ENCODE results near the gene WDR83.
"Not testable (repeated sequence)": the region's sequence is repeated elsewhere in the genome, so short reads cannot be mapped to it uniquely, and the experiment has no call there.

Gene WDR83

DNA sequence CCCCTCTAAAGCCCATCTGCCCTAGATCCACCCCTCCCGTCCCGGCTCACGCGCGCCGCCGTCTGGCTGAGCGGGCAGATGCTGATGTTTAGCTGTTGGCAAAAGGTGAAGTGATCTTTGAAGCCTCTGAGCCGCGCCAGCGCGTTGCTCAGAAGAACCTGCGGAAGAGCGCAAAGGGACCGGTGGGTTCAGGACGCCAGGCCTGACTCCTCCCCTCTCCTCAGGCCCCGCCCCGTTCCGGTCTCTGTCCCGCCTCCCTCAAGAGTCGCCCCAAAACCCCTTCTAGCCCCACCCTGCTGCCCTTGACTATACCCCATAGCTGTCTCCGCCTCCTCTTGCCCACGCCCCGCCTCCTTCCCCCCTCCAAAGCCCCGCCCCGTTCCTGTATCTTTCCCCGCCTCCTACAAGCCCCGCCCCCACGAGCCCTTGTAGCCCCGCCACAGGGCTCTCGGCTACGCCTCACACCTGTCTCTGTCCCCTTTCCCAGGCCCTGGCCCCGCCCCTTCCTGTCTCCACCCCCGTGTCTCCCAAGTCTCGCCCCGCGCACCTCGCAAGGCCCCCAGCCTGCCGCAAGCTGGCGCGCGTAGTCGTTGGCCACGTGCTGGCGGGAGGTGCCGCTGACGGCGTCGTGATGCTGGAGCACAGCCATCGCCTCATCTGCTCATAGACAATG lies 9.6 kb upstream of the WDR83 start:
- no peak for DNase-seq

DNA sequence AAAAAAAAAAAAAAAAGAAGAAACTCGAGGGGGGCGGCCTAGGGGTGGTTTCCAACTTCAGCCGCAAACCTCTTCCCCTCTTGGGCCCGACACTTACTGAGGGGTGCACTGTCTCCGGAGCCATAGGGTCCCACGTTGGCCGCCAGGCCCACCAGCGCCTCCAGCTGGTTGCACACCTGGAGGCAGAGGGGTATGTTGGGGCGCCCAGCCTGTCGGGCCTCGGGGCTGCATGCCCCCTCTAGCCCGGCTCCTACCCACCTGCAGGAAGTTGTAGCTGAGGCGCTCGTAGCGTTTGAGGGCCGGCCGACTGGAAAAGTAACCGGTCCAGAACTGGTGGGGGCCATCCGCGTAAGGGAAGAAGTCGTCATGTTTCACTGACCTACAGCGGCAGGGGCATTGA lies 8.6 kb upstream of the WDR83 start:
- no peak for DNase-seq

DNA sequence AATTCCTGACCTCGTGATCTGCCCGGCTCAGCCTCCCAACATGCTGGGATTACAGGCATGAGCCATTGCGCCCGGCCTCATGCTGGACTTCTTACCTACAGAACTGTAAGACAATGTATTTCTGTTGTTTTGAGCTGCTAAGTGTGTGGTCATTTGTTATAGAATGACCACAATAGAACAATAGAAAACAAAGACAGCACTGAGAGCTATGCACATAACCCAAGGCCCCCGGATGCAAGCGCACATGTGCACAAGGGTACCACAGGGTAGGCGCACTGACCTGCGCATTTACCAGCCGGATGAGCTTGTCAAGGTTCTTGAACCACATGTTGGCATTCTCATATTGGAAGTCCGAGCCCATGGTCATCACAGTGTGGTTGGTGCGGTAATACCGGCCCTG lies 5.6 kb upstream of the WDR83 start:
- no peak for DNase-seq

DNA sequence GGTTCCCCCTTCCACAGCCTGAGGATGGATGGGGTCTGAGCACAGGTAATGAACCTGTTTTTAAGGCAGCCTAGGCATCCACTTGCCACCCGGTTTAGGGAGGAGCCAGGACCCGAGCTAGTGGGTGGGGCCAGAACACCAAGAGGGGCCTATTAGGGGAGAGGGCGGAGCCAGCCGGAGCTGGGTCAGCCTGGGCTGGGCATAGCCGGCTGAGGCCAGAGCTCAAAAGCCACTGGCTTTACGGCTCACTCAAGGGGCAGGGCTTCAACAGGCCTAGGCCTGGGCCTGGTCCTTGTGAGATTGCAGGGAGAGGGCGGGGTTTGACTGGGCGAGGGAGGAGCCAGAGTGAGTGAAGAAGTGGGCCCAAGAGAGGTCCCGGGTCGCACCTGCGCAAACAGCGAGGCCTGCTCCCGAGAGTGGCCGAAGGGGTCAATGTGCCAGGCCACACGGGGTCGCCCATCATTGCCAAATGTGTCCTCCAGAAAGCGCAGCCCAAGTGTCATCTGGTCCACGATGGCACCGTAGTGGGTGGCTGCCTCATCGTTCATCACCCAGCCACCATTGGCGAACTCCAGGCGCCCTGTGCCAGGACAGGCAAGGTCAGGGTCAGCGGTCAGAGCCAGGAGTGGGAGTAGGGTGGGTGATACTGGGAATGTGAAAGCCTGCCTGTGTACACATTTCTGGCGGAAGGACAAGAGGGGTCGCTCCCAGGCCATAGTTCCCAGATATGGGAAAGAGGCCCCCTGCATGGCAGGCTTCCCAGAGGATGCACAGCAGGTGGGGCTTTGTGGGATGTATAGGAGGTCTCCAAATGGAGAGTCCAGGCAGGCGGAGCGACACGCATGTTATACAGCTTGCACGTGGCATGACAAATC lies 2.0 kb upstream of the WDR83 start:
- no peak for DNase-seq

DNA sequence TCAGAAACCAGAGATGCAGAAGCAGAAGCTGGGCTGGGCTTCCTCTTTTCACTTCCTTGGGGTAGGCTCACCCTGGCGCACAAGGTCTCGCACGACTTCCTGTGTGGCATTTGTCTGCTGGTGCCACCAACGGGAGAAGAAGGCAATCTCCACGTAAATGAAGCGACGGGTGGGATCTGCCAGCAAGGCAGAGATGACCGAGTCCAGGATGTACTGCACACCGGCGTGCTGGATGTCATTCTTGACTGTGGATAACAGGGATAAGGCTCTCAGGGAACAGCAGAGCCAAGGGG lies 1.4 kb upstream of the WDR83 start:
- no peak for DNase-seq

DNA sequence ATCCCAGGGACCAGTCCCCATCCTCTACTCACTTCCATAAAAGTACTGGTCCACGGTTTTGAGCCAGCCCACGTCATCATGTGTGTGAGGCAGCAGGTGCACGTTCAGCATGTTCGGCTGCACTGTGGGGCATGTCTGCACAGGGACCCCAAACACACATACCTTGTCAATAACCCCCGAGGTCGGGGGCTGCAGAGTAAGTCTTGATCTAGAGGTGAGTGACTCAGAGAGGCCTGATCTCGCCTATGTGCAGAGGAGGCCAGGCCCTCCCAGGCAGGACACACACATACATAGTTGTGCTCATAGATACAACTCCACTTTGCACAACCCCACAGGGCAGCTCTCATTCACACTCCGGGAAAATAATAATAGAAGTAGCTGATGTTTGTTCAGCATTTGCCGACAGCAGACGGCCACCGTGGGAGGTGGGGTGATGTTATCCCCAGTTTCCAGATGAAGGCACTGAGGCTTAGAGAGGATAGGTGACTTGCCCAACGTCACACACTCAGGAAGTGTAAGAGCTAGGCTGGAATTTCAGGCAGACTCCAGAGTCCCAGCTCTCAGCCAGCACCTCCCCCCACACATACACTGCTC lies 839 bp upstream of the WDR83 start:
- DNase-seq: no peak

DNA sequence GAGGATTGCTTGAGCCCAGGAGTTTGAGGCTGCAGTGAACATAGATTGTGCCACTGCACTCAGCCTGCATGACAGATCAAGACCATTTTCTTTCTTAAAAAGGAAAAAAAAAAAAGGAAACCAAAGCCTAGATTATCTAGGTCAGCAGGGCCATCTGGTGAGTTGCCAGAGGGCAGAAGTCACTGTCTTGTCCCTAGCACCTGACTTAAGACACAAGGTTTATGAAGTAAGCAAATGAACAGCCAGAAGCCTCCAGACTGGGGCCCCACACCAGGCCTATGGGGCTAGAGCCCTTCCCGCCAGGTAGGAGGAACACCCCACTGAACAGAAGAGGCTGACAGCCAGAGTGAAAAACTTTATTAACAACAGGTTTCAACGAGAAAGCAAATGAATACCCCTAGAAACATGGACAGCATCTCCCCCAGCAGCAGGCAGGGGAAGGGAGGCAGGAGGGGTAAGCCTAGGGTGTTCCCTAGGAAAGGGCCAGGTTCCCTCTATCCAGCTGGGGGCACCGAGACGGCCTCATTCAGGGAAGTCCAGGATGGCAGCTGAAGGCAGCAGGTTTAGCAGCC lies 1.2 kb downstream of the WDR83 start:
- DNase-seq: no peak

DNA sequence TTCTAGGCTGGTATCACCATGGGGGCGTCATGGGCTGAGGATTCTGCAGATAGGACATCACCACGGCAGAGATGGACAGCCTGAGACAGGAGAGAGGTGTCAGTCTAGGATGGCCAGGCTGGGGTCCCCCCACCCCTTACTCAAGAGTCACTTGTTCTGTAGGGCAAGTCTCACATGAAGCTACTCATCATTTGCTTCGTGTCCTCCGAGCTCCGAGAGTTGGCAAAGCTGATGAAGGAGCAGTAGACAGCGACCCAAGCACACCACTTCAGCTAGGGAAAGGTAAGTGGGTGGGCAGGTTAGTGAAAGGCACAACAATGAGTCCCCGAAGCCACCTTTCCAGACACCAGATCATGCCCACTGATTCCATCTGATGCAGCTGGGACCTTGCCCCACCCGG lies 1.7 kb downstream of the WDR83 start:
- no peak for DNase-seq

DNA sequence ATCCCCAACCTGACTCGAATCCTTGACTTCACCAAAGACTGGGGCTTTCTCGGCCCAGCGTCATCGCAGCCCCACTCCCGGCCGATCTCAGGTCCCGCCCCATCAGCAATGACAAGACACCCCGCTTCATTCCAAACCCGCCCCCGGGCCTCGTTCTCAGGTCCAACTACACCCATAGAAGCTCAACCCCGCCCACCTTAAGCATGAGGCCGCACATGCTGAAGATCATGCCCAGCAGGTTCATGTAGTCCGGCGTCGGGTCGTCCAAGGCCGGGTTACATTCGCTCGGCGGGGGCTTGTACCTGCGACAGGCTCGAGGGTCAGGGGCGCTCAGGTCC lies 2.3 kb downstream of the WDR83 start:
- DNase-seq: no peak

DNA sequence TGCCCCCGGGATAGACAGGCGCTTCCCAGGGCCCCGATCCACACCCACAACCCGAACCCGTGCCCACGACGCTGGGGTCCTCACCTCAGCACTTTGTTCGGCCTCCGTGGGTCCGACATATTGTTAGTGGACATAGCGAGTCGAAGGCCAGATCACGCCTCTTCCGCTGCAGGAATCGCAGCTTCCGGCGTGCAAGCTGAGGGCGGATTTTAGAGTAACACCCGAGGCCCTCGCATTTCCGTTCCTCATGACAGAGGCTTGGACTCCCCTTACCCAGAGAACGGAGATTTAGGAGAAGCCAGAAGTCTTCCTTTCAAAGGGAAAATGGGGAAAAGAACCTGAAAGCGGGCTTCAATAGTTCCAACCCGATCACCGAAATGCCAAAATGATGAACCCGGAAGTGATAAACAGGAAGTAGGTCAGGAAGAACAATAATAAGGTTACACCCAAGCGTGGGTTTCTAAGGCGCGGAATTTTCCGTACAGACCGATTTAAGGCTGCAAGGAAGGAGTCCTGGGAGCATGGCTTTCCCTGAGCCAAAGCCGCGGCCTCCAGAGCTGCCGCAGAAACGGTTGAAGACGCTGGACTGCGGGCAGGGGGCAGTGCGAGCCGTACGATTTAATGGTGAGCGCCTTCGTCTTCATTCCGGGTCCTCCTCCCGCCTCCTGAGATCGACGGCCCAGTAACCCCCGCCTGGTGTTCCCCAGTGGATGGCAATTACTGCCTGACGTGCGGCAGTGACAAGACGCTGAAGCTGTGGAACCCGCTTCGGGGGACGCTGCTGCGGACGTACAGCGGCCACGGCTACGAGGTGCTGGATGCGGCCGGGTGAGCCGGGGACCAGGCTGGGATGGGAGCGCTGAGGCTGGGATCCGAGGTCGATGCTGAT lies 2.9 kb downstream of the WDR83 start:
- peak; percentile 40 for DNase-seq

DNA sequence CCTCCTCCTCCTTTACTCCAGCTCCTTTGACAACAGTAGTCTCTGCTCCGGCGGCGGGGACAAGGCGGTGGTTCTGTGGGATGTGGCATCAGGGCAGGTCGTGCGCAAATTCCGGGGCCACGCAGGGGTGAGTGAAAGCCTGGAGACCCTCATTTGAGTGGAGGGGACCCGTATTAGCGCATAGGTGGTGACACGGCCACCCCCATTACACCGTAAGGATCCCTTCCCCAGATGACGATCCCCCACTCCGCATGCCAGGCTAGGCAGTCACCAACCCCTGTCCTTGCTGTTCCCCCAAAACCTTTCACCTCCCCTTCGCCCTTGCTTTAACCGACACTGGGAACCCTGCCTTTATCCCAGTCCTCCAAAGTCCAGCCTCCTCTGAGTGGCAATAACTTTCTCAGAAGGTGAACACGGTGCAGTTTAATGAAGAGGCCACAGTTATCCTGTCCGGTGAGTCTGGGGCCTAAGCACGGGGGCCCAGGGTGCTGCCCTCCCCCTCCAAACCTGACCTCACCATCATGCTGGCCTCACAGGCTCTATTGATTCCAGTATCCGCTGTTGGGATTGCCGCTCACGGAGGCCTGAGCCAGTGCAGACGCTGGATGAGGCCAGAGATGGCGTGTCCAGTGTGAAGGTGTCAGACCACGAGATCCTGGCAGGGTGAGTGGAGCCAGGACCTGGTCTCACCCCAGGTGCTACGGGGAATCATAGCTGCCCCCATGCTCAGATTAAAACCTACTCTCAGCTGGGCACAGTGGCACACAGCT lies 3.7 kb downstream of the WDR83 start:
- no peak for DNase-seq

DNA sequence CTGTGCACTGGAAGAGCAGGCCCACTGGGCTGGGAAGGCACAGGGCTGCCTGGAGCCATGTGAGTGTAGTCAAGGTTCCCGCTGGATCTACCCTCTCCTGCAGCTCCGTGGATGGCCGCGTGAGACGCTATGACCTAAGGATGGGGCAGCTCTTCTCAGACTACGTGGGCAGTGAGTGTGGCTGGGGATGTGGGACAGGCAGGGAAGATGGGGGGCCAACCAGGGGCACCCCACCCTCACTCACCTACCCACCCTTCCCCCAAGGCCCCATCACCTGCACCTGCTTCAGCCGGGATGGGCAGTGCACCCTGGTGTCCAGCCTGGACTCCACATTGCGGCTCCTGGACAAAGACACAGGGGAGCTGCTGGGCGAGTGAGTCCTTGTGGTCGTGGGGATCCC lies 6.1 kb downstream of the WDR83 start:
- DNase-seq: no peak

DNA sequence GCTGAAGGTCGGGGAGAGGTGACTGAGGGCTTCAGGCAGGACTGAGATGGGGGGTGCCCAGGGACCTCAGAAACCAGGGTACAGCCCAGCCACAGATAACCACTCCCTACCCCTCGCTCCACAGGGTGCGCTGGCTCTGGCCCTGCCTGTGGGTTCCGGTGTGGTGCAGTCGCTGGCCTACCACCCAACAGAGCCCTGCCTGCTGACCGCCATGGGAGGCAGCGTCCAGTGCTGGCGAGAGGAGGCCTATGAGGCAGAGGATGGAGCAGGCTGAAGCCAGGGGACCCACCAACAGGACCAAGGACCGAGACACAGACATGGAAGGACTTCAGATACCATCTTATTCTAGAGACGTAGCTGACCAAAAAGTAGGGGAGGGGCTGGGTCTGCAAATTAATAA lies 8.8 kb downstream of the WDR83 start:
- no peak for DNase-seq

DNA sequence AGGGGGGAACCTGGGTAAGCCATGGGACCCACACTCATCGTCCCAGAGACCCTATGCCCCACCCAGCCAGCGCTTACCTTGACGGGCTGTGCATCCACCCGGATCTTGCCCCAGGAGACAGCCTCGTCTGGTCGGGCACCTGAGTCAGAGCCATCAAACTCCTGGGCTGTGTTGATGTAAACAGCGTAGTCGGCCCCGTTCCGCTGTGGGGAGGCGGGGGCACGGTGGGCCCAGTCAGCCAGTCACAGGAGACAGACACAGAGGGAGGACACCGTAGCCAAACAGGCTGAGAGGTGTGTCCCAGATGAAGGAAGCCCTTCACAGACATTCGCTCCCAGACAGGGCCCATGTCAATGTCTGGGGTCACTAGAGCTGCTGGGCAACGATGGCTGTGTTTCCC lies 9.3 kb downstream of the WDR83 start:
- DNase-seq: no peak

DNA sequence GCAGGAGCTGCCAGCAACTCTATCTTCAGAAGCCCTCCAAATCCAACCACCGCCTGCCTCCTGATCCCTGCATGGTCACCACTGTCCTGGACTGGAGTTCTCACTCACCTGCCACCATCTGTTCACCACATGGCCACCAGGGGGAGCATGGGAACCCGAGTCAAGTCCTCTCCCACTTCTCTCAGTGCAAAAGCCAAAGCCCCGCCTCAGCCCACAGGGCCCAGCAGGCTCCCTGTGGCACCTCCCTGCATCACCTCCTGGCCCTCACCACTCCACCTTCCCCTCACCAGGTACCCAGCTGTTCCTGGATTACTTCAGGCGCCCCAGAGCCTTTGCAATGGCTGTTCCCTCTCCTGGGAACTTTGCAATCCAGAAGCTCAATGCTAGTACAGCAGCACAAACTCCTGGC lies 9.8 kb downstream of the WDR83 start:
- peak; percentile 40 for DNase-seq

DNA sequence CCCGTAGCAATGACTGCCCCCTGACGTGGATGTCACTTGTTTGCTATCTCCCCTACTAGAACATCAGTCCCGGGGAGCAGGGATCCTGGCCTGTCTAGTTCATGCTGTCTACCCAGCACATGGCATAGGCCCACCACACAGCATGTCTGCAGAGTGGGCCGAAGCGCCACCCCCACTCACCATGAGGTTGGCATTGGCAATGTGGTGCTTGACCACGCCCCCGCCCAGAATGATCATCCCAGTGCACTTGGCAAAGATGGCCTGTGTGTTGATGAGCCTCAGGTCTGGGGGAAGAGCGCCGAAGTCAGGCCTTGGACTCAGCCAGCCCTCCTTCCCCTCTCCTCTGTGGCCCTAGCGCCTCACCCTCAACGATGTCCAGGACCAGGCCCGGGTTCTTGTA lies 10.3 kb downstream of the WDR83 start:
- no peak for DNase-seq

DNA sequence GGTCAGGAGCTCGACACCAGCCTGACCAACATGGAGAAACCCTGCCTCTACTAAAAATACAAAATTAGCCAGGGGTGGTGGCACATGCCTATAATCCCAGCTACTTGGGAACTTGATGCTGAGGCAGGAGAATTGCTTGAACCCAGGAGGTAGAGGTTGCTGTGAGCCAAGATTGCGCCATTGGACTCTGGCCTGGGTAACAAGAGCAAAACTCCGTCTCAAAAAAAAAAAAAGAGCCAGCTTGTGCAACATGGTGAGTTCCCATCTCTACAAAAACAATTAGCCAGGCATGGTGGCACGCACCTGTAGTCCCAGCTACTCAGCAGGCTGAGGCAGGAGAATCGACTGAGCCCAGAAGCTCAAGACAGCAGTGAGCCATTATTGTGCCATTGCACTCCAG lies 11.4 kb downstream of the WDR83 start:
- DNase-seq: not testable (repeated sequence)

DNA sequence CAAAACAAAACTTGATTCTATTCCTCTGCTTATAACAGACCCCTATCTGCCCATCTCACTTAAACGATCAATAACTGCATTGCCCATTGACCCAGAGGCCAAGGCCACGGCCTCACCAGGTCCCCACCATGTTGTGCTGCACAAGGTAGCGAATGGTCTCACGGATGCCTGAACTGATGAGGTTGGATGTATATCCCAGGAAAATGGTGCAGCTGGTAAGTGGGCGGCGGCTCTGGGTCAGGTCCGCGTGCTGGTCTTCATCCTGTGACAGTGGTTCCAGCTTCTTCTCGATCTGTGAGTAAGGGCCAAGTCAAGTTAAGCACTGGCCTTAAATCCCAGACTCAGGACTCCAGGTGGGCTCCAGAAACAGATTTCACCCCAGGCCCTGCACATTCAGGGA lies 13.4 kb downstream of the WDR83 start:
- DNase-seq: no peak

DNA sequence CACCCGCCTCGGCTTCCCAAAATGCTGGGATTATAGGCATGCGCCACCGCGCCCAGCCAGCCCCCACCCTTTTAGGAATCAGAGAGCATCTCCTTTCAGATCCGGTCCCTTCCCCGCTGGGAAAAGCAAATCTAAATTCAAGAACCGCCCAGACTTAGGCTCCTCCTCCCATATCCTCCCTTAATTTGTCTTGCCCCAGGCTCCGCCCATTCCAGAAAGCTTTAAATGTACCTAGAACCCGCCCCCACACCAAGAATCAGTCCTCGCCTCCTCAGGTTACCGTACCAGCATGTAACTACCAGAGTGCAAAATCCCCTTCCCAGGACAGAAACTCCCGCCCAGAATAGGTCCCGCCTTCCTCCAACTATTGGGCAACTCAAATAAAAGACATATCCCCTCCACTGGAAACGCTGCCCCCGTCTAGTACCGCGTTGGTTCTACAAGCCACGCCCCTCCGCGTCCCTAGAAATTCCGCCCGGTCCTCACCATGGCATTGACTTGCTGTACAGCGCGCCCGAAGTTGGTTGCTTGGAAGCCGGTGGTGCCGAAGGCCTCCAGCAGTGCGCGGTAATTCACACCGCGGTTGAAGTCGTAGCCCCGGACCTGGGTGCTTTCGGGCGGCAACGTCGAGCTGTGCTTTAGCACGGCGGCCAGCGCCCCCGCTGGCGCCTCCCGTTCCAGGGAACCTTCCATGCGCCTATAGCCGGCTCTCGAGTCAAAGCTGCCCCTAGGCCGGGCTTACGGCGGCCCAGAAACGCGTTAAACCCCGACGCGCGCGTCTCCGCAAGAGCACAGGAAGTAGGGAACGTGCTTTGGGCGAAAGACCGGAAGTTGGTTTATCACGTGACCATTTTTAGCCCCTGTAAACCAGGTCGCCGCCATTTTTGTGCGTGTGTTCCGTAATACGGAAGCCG lies 14.7 kb downstream of the WDR83 start, which contains the start of gene DHPS:
TSS of gene DHPS (minus strand) at position 807 of the 914 bp plus-strand sequence. CDS start at position 693, 114 bp downstream.
- peak; percentile 93 for DNase-seq

DNA sequence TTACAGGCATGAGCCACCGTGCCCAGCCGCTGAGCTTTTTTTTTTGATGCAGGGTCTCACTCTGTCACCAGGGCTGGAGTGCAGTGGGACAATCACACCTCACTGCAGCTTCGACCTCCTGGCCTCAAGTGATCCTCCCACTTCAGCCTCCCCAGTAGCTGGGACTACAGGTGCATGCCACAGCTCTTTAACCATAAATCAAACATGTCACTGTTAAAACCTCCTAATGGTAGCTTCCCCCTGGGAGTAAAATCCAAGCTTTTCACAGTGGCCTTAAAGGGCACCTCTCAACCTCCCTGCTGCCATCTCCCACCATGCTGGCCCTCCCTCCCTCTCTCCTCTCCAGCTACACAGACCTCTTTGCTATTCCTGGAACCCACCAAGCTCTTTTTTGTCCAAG lies 19.2 kb downstream of the WDR83 start:
- DNase-seq: no peak

Data from SHP77 treated with DMSO at 0.1 percent for 48 hours (cell line).